Measurements from ENCODE around the gene CASP7. TPM values are rescaled to one million over a fixed set of nuclear protein-coding genes. Genes with fewer than 3 reads are reported as not detected.

The CASP7 gene
- total RNA-seq, 1 experiment from 2014 or later: 38.2 TPM

DNA sequence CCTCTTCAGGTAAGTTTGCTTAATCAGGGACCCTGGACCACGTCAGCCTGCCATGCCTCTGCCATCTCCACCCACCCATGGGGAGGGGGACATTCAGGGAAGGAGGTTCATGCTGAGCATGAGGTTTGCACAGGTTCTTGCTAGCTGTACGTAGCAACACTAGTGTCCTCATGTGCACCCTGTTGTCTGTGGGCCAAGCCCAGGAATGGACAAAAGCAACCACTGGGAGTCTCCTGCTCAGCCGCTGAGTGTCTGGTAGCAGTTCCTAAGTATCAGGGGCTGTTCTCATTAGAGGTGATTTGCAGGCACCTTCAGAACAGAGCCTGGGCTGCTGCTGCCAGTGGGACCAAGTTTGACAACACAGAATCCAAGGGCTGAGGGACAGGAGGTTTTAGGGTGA, 17.9 kb downstream of the CASP7 start:
- no peaks in the 10 kb centered on the region for H3K27me3 ChIP-seq (ENCODE audit: control insufficient read depth, insufficient read depth, low read length)
- H3K4me1 ChIP-seq (ENCODE audit: control insufficient read depth, insufficient read depth, low read length): no peaks in the 10 kb centered on the region
- no peak for DNase-seq (ENCODE audit: low read depth, low spot score)
- ChIA-PET CTCF (no interaction called here), POLR2A (no interaction called here)
- in situ Hi-C loops (cut with HindIII; ENCODE audit: low pct_unique_long_range_greater_than_20kb, low sequenced_read_pairs) (no loop called here), intact Hi-C loops (cut with micrococcal nuclease; ENCODE audit: unreplicated experiment) (no loop called here)
- H3K9me3 ChIP-seq (ENCODE audit: control insufficient read depth, insufficient read depth, low read depth, low read length): peaks cover 5% of the 10 kb centered on the region; the same call in 1 of the 2 replicates
- H3K4me3 ChIP-seq (ENCODE audit: low read depth in 2 of 2, low read length in 2 of 2): no peak overlapping the region
- H3K27ac ChIP-seq (ENCODE audit: low read length): no peak overlapping the region
- H3K36me3 ChIP-seq (ENCODE audit: control insufficient read depth, insufficient read depth, low read length): no peaks in the 10 kb centered on the region
- no TSS peak for BruUV-seq (replicated peaks)
- ATAC-seq: no peak
- TF ChIP-seq SIN3A (IDR thresholded peaks at IDR 0.05; ENCODE audit: borderline replicate concordance, insufficient read depth, low read depth, low read length): no peak
- TF ChIP-seq, protein P1, sequence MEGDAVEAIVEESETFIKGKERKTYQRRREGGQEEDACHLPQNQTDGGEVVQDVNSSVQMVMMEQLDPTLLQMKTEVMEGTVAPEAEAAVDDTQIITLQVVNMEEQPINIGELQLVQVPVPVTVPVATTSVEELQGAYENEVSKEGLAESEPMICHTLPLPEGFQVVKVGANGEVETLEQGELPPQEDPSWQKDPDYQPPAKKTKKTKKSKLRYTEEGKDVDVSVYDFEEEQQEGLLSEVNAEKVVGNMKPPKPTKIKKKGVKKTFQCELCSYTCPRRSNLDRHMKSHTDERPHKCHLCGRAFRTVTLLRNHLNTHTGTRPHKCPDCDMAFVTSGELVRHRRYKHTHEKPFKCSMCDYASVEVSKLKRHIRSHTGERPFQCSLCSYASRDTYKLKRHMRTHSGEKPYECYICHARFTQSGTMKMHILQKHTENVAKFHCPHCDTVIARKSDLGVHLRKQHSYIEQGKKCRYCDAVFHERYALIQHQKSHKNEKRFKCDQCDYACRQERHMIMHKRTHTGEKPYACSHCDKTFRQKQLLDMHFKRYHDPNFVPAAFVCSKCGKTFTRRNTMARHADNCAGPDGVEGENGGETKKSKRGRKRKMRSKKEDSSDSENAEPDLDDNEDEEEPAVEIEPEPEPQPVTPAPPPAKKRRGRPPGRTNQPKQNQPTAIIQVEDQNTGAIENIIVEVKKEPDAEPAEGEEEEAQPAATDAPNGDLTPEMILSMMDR (IDR thresholded peaks at IDR 0.05): no peak
- no peak for TF ChIP-seq POLR2AphosphoS5 (IDR thresholded peaks at IDR 0.05; ENCODE audit: low read depth, low read length)

DNA sequence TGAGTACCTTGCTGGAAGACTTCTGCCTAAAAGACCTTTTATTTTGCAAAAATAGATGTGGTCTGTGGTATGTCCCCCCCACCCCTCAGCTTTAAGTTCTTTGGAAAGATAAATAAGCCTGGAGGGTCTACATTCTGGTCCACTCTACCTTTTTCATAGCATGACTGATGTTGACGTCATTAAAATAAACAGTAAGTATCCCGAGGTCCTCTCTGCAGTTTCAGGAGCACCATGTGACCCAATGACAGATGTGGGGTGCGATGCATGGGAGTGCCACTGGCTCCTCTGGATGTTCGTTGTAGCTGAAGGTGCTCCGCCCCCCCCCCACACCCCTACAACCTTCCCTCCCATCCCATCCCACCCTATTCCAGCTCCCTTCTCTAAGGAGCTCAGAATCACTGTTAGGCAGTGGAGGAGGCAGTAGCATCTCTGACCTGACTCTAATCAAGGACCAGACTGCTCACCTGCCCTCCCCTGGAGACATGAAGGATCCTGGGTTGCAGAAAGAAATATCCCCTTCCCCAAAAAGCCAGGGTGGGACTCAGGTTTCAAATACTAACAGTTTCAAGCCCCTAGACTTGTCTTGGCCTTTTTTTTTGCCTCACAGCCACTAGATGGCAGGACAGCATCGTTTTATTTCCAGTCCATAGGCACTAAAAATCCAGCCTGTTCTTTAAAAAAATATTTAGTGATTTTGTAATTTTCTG, 25.1 kb downstream of the CASP7 start:
- intact Hi-C loops (cut with micrococcal nuclease; ENCODE audit: unreplicated experiment) (loop anchor here (1.0 to 10.0 kb wide), 2 partner anchors 140 to 399 kb away; no protein-coding TSS in a partner anchor), in situ Hi-C loops (cut with HindIII; ENCODE audit: low pct_unique_long_range_greater_than_20kb, low sequenced_read_pairs) (no loop called here)
- Histone ChIP-seq H3K36me3 (ENCODE audit: control insufficient read depth, insufficient read depth, low read length) (no peaks in the 10 kb centered on the region), H3K27ac (ENCODE audit: low read length) (no peak overlapping the region), H3K27me3 (ENCODE audit: control insufficient read depth, insufficient read depth, low read length) (no peaks in the 10 kb centered on the region), H3K9me3 (ENCODE audit: control insufficient read depth, insufficient read depth, low read depth, low read length) (no peaks in the 10 kb centered on the region), H3K4me1 (ENCODE audit: control insufficient read depth, insufficient read depth, low read length) (no peaks in the 10 kb centered on the region), H3K4me3 (ENCODE audit: low read depth in 2 of 2, low read length in 2 of 2) (no peak overlapping the region)
- TF ChIP-seq, protein P2, sequence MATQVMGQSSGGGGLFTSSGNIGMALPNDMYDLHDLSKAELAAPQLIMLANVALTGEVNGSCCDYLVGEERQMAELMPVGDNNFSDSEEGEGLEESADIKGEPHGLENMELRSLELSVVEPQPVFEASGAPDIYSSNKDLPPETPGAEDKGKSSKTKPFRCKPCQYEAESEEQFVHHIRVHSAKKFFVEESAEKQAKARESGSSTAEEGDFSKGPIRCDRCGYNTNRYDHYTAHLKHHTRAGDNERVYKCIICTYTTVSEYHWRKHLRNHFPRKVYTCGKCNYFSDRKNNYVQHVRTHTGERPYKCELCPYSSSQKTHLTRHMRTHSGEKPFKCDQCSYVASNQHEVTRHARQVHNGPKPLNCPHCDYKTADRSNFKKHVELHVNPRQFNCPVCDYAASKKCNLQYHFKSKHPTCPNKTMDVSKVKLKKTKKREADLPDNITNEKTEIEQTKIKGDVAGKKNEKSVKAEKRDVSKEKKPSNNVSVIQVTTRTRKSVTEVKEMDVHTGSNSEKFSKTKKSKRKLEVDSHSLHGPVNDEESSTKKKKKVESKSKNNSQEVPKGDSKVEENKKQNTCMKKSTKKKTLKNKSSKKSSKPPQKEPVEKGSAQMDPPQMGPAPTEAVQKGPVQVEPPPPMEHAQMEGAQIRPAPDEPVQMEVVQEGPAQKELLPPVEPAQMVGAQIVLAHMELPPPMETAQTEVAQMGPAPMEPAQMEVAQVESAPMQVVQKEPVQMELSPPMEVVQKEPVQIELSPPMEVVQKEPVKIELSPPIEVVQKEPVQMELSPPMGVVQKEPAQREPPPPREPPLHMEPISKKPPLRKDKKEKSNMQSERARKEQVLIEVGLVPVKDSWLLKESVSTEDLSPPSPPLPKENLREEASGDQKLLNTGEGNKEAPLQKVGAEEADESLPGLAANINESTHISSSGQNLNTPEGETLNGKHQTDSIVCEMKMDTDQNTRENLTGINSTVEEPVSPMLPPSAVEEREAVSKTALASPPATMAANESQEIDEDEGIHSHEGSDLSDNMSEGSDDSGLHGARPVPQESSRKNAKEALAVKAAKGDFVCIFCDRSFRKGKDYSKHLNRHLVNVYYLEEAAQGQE (IDR thresholded peaks at IDR 0.05; ENCODE audit: insufficient read depth in 1 of 2, low read depth in 2 of 2, low read length in 1 of 2): no peak
- no peak for TF ChIP-seq SIN3A (IDR thresholded peaks at IDR 0.05; ENCODE audit: borderline replicate concordance, insufficient read depth, low read depth, low read length)
- TF ChIP-seq, protein P1 (IDR thresholded peaks at IDR 0.05): peak; percentile 87
- peak; percentile 81 for ATAC-seq
- no TSS peak for BruUV-seq (replicated peaks)
- ChIA-PET POLR2A (no interaction called here), CTCF (interaction anchor here (0.7 to 1.0 kb wide), 2 partner anchors 187 to 561 kb away, joined by 4 read pairs; no protein-coding TSS in a partner anchor)
- peak; percentile 12 for DNase-seq (ENCODE audit: low read depth, low spot score)

Data from Panc1 (cell line).